ENCODE measurements around the gene USP15. TPM values are rescaled to one million over a fixed set of nuclear protein-coding genes. Genes with fewer than 3 reads are reported as not detected.
A peak's percentile ranks its signal among the peaks of the same experiment; 100 is the strongest.

USP15 gene
- polyA plus RNA-seq, 4 donors: 33.9 to 60.8 (median 54.1) TPM

GRCh38 chr12:62279058-62279457, 18.9 kb downstream of the USP15 start:
- no peak for DNase-seq
- WGBS, 3 donors: 96 to 100% (median 98%) methylated on average over 1 of the region's 1 CpG
- Histone ChIP-seq H3K4me3 (ENCODE audit: low read depth in 1 of 3, low read length in 3 of 3) (no peak overlapping the region), H3K27me3 (ENCODE audit: control insufficient read depth in 3 of 3, insufficient read depth in 3 of 3, low read length in 3 of 3) (no peaks in the 10 kb centered on the region), H3K9me3 (ENCODE audit: control insufficient read depth in 2 of 2, insufficient read depth in 1 of 2, low read depth in 1 of 2, low read length in 1 of 2) (no peaks in the 10 kb centered on the region), H3K27ac (ENCODE audit: low read depth in 1 of 3, low read length in 2 of 3) (no peak overlapping the region), H3K36me3 (ENCODE audit: control insufficient read depth in 3 of 3, insufficient read depth in 2 of 3, low read depth in 1 of 3, low read length in 3 of 3) (no peaks in the 10 kb centered on the region), H3K4me1 (ENCODE audit: control insufficient read depth in 3 of 3, insufficient read depth in 2 of 3, low read depth in 1 of 3, low read length in 2 of 3) (peaks cover 0 to 6% (median 6%) of the 10 kb centered on the region in 3 donors)
- no peak for FAIRE-seq

- FAIRE-seq: no peak
- no peak overlapping the region for H3K4me3 ChIP-seq (ENCODE audit: low read depth in 1 of 3, low read length in 3 of 3)
- H3K27ac ChIP-seq (ENCODE audit: low read depth in 1 of 3, low read length in 2 of 3): no peak overlapping the region
- H3K27me3 ChIP-seq (ENCODE audit: control insufficient read depth in 3 of 3, insufficient read depth in 3 of 3, low read length in 3 of 3): no peaks in the 10 kb centered on the region
- no peaks in the 10 kb centered on the region for H3K36me3 ChIP-seq (ENCODE audit: control insufficient read depth in 3 of 3, insufficient read depth in 2 of 3, low read depth in 1 of 3, low read length in 3 of 3)
- no peaks in the 10 kb centered on the region for H3K9me3 ChIP-seq (ENCODE audit: control insufficient read depth in 2 of 2, insufficient read depth in 1 of 2, low read depth in 1 of 2, low read length in 1 of 2)
- no peak for DNase-seq
- peaks cover 0 to 5% (median 4%) of the 10 kb centered on the region in 3 donors for H3K4me1 ChIP-seq (ENCODE audit: control insufficient read depth in 3 of 3, insufficient read depth in 2 of 3, low read depth in 1 of 3, low read length in 2 of 3)
Observed at GRCh38 chr12:62279961-62280360, 19.8 kb downstream of the USP15 start.

GRCh38 chr12:62282057-62282774, 22.0 kb downstream of the USP15 start:
- Histone ChIP-seq H3K4me3 (ENCODE audit: low read depth in 1 of 3, low read length in 3 of 3) (no peak overlapping the region), H3K4me1 (ENCODE audit: control insufficient read depth in 3 of 3, insufficient read depth in 2 of 3, low read depth in 1 of 3, low read length in 2 of 3) (peaks cover 0 to 5% (median 0%) of the 10 kb centered on the region in 3 donors), H3K9me3 (ENCODE audit: control insufficient read depth in 2 of 2, insufficient read depth in 1 of 2, low read depth in 1 of 2, low read length in 1 of 2) (peaks cover 0 to 4% of the 10 kb centered on the region in 2 donors), H3K36me3 (ENCODE audit: control insufficient read depth in 3 of 3, insufficient read depth in 2 of 3, low read depth in 1 of 3, low read length in 3 of 3) (no peaks in the 10 kb centered on the region), H3K27me3 (ENCODE audit: control insufficient read depth in 3 of 3, insufficient read depth in 3 of 3, low read length in 3 of 3) (no peaks in the 10 kb centered on the region), H3K27ac (ENCODE audit: low read depth in 1 of 3, low read length in 2 of 3) (no peak overlapping the region)
- no peak for DNase-seq
- WGBS, 3 donors: 69 to 75% (median 71%) methylated on average over 2 of the region's 2 CpGs
- no peak for FAIRE-seq

- FAIRE-seq (no peak), DNase-seq (no peak)
- Histone ChIP-seq H3K27me3 (ENCODE audit: control insufficient read depth in 3 of 3, insufficient read depth in 3 of 3, low read length in 3 of 3) (no peaks in the 10 kb centered on the region), H3K36me3 (ENCODE audit: control insufficient read depth in 3 of 3, insufficient read depth in 2 of 3, low read depth in 1 of 3, low read length in 3 of 3) (no peaks in the 10 kb centered on the region), H3K4me1 (ENCODE audit: control insufficient read depth in 3 of 3, insufficient read depth in 2 of 3, low read depth in 1 of 3, low read length in 2 of 3) (peaks cover 0 to 5% (median 0%) of the 10 kb centered on the region in 3 donors), H3K4me3 (ENCODE audit: low read depth in 1 of 3, low read length in 3 of 3) (no peak overlapping the region), H3K27ac (ENCODE audit: low read depth in 1 of 3, low read length in 2 of 3) (no peak overlapping the region), H3K9me3 (ENCODE audit: control insufficient read depth in 2 of 2, insufficient read depth in 1 of 2, low read depth in 1 of 2, low read length in 1 of 2) (peaks cover 0 to 6% of the 10 kb centered on the region in 2 donors)
Observed at GRCh38 chr12:62284749-62285148, 24.5 kb downstream of the USP15 start.

- Histone ChIP-seq H3K27ac (ENCODE audit: low read depth in 1 of 3, low read length in 2 of 3) (no peak overlapping the region), H3K4me1 (ENCODE audit: control insufficient read depth in 3 of 3, insufficient read depth in 2 of 3, low read depth in 1 of 3, low read length in 2 of 3) (peaks cover 0 to 3% (median 0%) of the 10 kb centered on the region in 3 donors), H3K9me3 (ENCODE audit: control insufficient read depth in 2 of 2, insufficient read depth in 1 of 2, low read depth in 1 of 2, low read length in 1 of 2) (peaks cover 0 to 6% of the 10 kb centered on the region in 2 donors), H3K27me3 (ENCODE audit: control insufficient read depth in 3 of 3, insufficient read depth in 3 of 3, low read length in 3 of 3) (no peaks in the 10 kb centered on the region), H3K36me3 (ENCODE audit: control insufficient read depth in 3 of 3, insufficient read depth in 2 of 3, low read depth in 1 of 3, low read length in 3 of 3) (no peaks in the 10 kb centered on the region), H3K4me3 (ENCODE audit: low read depth in 1 of 3, low read length in 3 of 3) (no peak overlapping the region)
- FAIRE-seq (no peak), DNase-seq (no peak)
- 94 to 100% (median 96%) methylated on average over 1 of the region's 1 CpG for WGBS, 3 donors
Observed at GRCh38 chr12:62285284-62285683, 25.1 kb downstream of the USP15 start.

- Histone ChIP-seq H3K4me1 (ENCODE audit: control insufficient read depth in 3 of 3, insufficient read depth in 2 of 3, low read depth in 1 of 3, low read length in 2 of 3) (peaks cover 0 to 2% (median 0%) of the 10 kb centered on the region in 3 donors), H3K4me3 (ENCODE audit: low read depth in 1 of 3, low read length in 3 of 3) (no peak overlapping the region), H3K27ac (ENCODE audit: low read depth in 1 of 3, low read length in 2 of 3) (no peak overlapping the region), H3K9me3 (ENCODE audit: control insufficient read depth in 2 of 2, insufficient read depth in 1 of 2, low read depth in 1 of 2, low read length in 1 of 2) (peaks cover 0 to 27% of the 10 kb centered on the region in 2 donors), H3K36me3 (ENCODE audit: control insufficient read depth in 3 of 3, insufficient read depth in 2 of 3, low read depth in 1 of 3, low read length in 3 of 3) (peaks cover 0 to 4% (median 0%) of the 10 kb centered on the region in 3 donors), H3K27me3 (ENCODE audit: control insufficient read depth in 3 of 3, insufficient read depth in 3 of 3, low read length in 3 of 3) (no peaks in the 10 kb centered on the region)
- DNase-seq: no peak
- WGBS, 3 donors: 86 to 90% (median 88%) methylated on average over 5 of the region's 5 CpGs
- no peak for FAIRE-seq
Observed at GRCh38 chr12:62288328-62288727, 28.1 kb downstream of the USP15 start.

GRCh38 chr12:62290846-62291245, 30.6 kb downstream of the USP15 start:
- H3K4me1 ChIP-seq (ENCODE audit: control insufficient read depth in 3 of 3, insufficient read depth in 2 of 3, low read depth in 1 of 3, low read length in 2 of 3): peaks cover 0 to 2% (median 0%) of the 10 kb centered on the region in 3 donors
- H3K27me3 ChIP-seq (ENCODE audit: control insufficient read depth in 3 of 3, insufficient read depth in 3 of 3, low read length in 3 of 3): no peaks in the 10 kb centered on the region
- FAIRE-seq (no peak), DNase-seq (no peak)
- H3K36me3 ChIP-seq (ENCODE audit: control insufficient read depth in 3 of 3, insufficient read depth in 2 of 3, low read depth in 1 of 3, low read length in 3 of 3): peaks cover 4 to 8% (median 5%) of the 10 kb centered on the region in 3 donors
- WGBS, 3 donors: 90 to 100% (median 95%) methylated on average over 1 of the region's 1 CpG
- no peak overlapping the region for H3K4me3 ChIP-seq (ENCODE audit: low read depth in 1 of 3, low read length in 3 of 3)
- peaks cover 0 to 29% of the 10 kb centered on the region in 2 donors for H3K9me3 ChIP-seq (ENCODE audit: control insufficient read depth in 2 of 2, insufficient read depth in 1 of 2, low read depth in 1 of 2, low read length in 1 of 2)
- H3K27ac ChIP-seq (ENCODE audit: low read depth in 1 of 3, low read length in 2 of 3): no peak overlapping the region

- FAIRE-seq: no peak
- H3K4me3 ChIP-seq (ENCODE audit: low read depth in 1 of 3, low read length in 3 of 3): no peak overlapping the region
- peaks cover 4 to 13% (median 8%) of the 10 kb centered on the region in 3 donors for H3K36me3 ChIP-seq (ENCODE audit: control insufficient read depth in 3 of 3, insufficient read depth in 2 of 3, low read depth in 1 of 3, low read length in 3 of 3)
- no peak overlapping the region for H3K27ac ChIP-seq (ENCODE audit: low read depth in 1 of 3, low read length in 2 of 3)
- peaks cover 0 to 2% (median 0%) of the 10 kb centered on the region in 3 donors for H3K4me1 ChIP-seq (ENCODE audit: control insufficient read depth in 3 of 3, insufficient read depth in 2 of 3, low read depth in 1 of 3, low read length in 2 of 3)
- 77 to 98% (median 88%) methylated on average over 2 of the region's 2 CpGs for WGBS, 3 donors
- peaks cover 0 to 31% of the 10 kb centered on the region in 2 donors for H3K9me3 ChIP-seq (ENCODE audit: control insufficient read depth in 2 of 2, insufficient read depth in 1 of 2, low read depth in 1 of 2, low read length in 1 of 2)
- H3K27me3 ChIP-seq (ENCODE audit: control insufficient read depth in 3 of 3, insufficient read depth in 3 of 3, low read length in 3 of 3): no peaks in the 10 kb centered on the region
- DNase-seq: peak in 1 of 2 donors; percentile 31
Observed at GRCh38 chr12:62291864-62292760, 31.9 kb downstream of the USP15 start.

Measured in small intestine (tissue), 7 donors.